ENCODE results near the gene RBM33.

RBM33 gene

DNA sequence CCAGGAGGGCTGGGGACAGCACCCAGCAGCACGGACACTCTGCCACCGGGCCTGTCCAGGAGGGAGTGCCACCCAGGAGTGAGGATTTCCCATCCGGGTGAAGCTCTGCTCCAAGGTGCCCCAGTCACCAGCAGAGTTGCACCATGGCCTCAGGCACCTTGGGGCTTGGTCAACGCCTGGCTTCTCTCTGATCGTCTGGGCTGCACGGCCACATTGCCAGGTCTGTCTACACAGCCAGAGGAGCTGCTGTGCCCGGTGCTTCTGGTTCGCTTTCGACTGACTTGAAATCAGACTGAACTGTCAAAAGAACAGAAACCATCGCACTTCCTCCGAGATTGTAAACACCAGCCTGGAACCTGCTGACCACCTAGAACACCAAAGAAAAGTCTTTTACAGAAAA, 155.8 kb downstream of the RBM33 start:
- H3K9me3 ChIP-seq (ENCODE audit: low read length) = peaks cover 4% of the 10 kb centered on the region
- H3K36me3 ChIP-seq (ENCODE audit: insufficient read depth, low read length) = no peaks in the 10 kb centered on the region
- peaks cover 2% of the 10 kb centered on the region for H3K4me1 ChIP-seq (ENCODE audit: insufficient read depth, low read length)
- H2AFZ ChIP-seq (ENCODE audit: low read depth, low read length) = no peak overlapping the region
- peaks cover 58% of the 10 kb centered on the region for H3K27me3 ChIP-seq (ENCODE audit: insufficient read depth, low read length)
- no peak overlapping the region for H3K4me3 ChIP-seq (ENCODE audit: low read length)

- Histone ChIP-seq H3K4me3 (ENCODE audit: low read length) (no peak overlapping the region), H3K27me3 (ENCODE audit: insufficient read depth, low read length) (peaks cover 56% of the 10 kb centered on the region)
Observed at GRCh38 chr7:155800741-155801267, 156.3 kb downstream of the RBM33 start.

DNA sequence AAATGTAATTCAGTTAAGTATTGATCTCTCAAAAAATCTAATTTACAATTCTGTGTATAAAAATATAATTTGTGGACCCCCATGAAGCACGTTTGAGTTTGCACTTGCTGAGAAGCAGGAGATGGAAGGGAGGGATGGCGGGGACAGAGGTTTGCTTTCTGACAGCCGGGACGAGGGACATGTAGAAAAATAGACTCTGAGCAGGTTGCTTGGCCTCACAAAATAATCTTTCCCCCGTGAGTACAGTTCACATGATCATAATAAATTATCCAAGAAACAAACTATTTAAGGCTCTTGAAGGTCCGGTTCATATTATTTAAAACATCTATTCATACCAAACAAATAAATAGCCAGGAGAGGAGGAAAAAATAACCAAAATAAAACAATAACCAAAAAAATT, 157.8 kb downstream of the RBM33 start:
- H3K27me3 ChIP-seq (ENCODE audit: insufficient read depth, low read length) = peaks cover 66% of the 10 kb centered on the region

More at GRCh38 chr7:155800741-155801267, 156.3 kb downstream of the RBM33 start:
- Histone ChIP-seq H2AFZ (ENCODE audit: low read depth, low read length) (no peak overlapping the region), H3K36me3 (ENCODE audit: insufficient read depth, low read length) (no peaks in the 10 kb centered on the region), H3K9me3 (ENCODE audit: low read length) (peaks cover 4% of the 10 kb centered on the region), H3K4me1 (ENCODE audit: insufficient read depth, low read length) (peaks cover 7% of the 10 kb centered on the region)

DNA sequence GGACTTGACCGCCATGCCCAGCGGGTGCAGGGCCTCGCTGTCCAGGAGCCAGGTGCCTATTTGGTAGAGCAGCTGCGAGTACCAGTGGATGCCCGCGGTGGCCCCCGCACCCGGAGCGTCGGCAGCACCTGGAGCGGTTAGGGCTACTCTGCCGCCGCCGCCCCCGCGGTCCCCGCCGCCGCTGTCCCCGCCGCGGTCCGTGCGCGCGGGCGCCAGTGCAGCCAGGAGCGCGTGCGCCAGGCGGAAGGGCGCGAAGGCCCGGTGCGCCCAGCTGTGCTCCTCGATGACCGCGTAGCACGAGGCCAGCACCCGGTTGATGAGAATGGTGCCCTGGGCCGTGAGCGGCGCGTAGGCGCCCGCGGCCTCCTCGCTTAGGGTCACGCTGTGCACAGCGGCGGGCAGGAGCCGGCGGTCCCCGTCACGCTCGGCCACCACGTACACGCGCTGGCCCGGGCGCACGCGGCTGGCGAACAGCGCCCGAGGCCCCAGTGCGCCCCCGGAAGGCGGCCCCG, 158.5 kb downstream of the RBM33 start:
- H3K4me1 ChIP-seq (ENCODE audit: insufficient read depth, low read length) = peaks cover 19% of the 10 kb centered on the region
- H3K4me3 ChIP-seq (ENCODE audit: low read length) = peak overlapping the region; percentile 46
- peak overlapping the region; percentile 86 for H2AFZ ChIP-seq (ENCODE audit: low read depth, low read length)
- H3K9me3 ChIP-seq (ENCODE audit: low read length) = peaks cover 4% of the 10 kb centered on the region
- peaks cover 60% of the 10 kb centered on the region for H3K27me3 ChIP-seq (ENCODE audit: insufficient read depth, low read length)
- H3K36me3 ChIP-seq (ENCODE audit: insufficient read depth, low read length) = no peaks in the 10 kb centered on the region

More for the DNA sequence above, 157.8 kb downstream of the RBM33 start:
- Histone ChIP-seq H3K36me3 (ENCODE audit: insufficient read depth, low read length) (no peaks in the 10 kb centered on the region), H3K9me3 (ENCODE audit: low read length) (peaks cover 4% of the 10 kb centered on the region), H2AFZ (ENCODE audit: low read depth, low read length) (no peak overlapping the region), H3K4me1 (ENCODE audit: insufficient read depth, low read length) (peaks cover 13% of the 10 kb centered on the region), H3K4me3 (ENCODE audit: low read length) (no peak overlapping the region)

- peaks cover 4% of the 10 kb centered on the region for H3K9me3 ChIP-seq (ENCODE audit: low read length)
- H2AFZ ChIP-seq (ENCODE audit: low read depth, low read length) = peak overlapping the region; percentile 86
- no peaks in the 10 kb centered on the region for H3K36me3 ChIP-seq (ENCODE audit: insufficient read depth, low read length)
- peaks cover 25% of the 10 kb centered on the region for H3K4me1 ChIP-seq (ENCODE audit: insufficient read depth, low read length)
- H3K4me3 ChIP-seq (ENCODE audit: low read length) = peak overlapping the region; percentile 46
- peaks cover 55% of the 10 kb centered on the region for H3K27me3 ChIP-seq (ENCODE audit: insufficient read depth, low read length)
Observed at GRCh38 chr7:155803418-155804376, 159.2 kb downstream of the RBM33 start.

DNA sequence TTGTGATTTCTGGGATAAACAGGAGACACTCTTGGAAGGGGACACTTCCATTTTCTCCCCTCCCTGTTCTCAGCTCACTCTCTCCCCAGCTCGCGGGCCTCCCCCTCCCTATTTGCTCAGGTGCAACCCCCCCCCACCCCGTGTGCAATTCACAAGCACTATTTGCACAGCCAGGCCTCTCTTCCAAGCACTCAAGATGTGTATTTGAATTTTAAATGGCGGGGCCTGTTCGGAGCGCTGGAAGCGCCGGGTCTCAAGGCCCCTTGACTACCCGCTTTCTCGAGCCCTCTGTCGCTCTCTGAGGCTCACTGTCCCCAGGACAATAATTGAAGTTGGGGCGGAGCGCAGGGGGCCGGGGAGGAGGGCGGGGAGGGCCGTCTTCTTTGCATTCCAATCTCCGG, 160.0 kb downstream of the RBM33 start:
- Histone ChIP-seq H3K4me3 (ENCODE audit: low read length) (peak overlapping the region; percentile 46), H3K4me1 (ENCODE audit: insufficient read depth, low read length) (peaks cover 32% of the 10 kb centered on the region), H3K9me3 (ENCODE audit: low read length) (peaks cover 4% of the 10 kb centered on the region), H2AFZ (ENCODE audit: low read depth, low read length) (peak overlapping the region; percentile 86), H3K36me3 (ENCODE audit: insufficient read depth, low read length) (no peaks in the 10 kb centered on the region), H3K27me3 (ENCODE audit: insufficient read depth, low read length) (peaks cover 54% of the 10 kb centered on the region)

DNA sequence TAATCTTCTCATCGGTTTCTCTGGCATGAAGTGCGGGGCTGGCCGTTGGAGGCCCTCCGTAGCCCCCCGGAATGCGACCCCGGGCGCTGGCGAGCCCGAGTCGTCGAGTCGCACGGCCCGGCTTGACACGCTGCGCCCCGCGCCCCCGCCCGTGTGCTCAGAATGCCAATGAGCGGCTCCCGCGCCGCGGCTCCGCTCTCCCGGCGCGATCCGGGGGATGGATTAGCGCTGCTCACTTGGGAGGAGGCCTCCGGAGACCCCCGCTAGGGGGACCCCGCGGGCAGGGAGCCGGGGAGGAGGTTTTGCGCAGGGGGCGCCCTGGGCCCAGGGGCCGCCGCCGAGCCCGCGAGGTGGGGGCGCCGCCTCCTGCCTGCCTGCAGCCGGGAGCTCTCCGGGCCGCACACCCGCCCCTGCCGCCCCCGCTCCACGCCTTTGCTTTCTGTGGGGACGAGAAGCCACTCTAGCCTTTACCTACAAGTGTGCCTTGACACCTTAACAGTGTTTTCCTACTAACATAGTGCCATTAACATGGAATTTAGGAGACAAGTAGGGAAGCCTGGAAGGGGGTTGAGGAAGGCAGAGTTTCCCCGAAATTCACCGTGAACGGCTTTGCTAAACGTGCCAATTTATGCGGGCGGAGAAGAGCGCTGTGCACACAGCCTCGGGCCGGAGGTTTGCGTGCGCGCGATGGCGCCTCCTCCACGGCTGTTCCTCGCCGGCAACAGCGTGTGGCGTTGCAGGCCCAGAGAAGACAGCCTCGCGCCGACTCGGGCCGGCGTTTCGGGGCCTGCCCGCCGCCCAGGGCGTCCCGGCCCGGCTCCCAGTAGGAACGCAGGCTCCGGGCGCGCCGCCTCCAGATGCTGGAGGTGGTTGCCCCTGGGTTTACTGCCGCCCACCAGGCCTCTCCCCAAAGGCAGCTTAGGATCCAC, 160.7 kb downstream of the RBM33 start:
- peaks cover 37% of the 10 kb centered on the region for H3K4me1 ChIP-seq (ENCODE audit: insufficient read depth, low read length)
- no peaks in the 10 kb centered on the region for H3K36me3 ChIP-seq (ENCODE audit: insufficient read depth, low read length)
- H3K9me3 ChIP-seq (ENCODE audit: low read length) = peaks cover 4% of the 10 kb centered on the region
- H2AFZ ChIP-seq (ENCODE audit: low read depth, low read length) = peak overlapping the region; percentile 86
- peaks cover 52% of the 10 kb centered on the region for H3K27me3 ChIP-seq (ENCODE audit: insufficient read depth, low read length)
- peak overlapping the region; percentile 46 for H3K4me3 ChIP-seq (ENCODE audit: low read length)

DNA sequence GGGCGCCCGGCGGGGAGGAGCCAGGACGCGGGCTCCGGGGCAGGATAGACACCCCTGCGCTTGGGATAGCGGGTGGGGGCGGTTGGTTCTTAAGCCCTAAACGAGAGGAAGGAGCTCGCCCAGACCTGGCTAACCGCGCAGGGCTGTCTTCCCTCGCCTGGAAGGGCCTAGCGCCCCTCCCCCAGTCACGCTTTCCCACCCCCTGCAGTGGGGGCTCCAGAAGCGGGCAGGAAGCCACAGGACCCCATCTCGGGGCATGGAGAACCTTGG, 161.3 kb downstream of the RBM33 start:
- Histone ChIP-seq H2AFZ (ENCODE audit: low read depth, low read length) (peak overlapping the region; percentile 86), H3K36me3 (ENCODE audit: insufficient read depth, low read length) (no peaks in the 10 kb centered on the region), H3K27me3 (ENCODE audit: insufficient read depth, low read length) (peaks cover 52% of the 10 kb centered on the region), H3K9me3 (ENCODE audit: low read length) (peaks cover 4% of the 10 kb centered on the region), H3K4me1 (ENCODE audit: insufficient read depth, low read length) (peaks cover 42% of the 10 kb centered on the region), H3K4me3 (ENCODE audit: low read length) (peak overlapping the region; percentile 42)

DNA sequence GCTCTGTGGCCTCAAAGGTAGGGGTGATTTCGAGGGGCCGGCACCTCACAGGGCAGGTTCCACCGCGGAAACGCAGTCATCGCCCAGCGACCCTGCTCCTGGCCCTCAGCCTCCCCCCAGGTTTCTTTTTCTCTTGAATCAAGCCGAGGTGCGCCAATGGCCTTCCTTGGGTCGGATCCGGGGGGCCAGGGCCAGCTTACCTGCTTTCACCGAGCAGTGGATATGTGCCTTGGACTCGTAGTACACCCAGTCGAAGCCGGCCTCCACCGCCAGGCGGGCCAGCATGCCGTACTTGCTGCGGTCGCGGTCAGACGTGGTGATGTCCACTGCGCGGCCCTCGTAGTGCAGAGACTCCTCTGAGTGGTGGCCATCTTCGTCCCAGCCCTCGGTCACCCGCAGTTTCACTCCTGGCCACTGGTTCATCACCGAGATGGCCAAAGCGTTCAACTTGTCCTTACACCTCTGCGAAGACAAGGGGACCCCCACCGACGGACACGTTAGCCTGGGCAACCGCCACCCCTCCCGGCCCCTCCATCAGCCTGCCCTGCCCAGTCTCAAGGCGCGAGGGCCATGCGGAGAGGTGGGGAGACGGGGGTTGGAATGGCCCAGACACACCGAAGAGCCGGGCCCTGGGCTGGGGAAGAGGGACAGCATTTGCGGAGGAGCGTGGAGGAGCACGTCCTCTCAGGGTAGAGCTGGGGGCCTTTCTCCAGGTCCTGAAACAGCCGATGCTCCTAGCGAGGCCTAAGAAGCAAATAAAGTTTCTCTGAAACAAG, 161.8 kb downstream of the RBM33 start:
- Histone ChIP-seq H3K4me1 (ENCODE audit: insufficient read depth, low read length) (peaks cover 42% of the 10 kb centered on the region), H3K4me3 (ENCODE audit: low read length) (peak overlapping the region; percentile 42), H2AFZ (ENCODE audit: low read depth, low read length) (peak overlapping the region; percentile 86), H3K9me3 (ENCODE audit: low read length) (no peaks in the 10 kb centered on the region), H3K27me3 (ENCODE audit: insufficient read depth, low read length) (peaks cover 52% of the 10 kb centered on the region), H3K36me3 (ENCODE audit: insufficient read depth, low read length) (no peaks in the 10 kb centered on the region)

DNA sequence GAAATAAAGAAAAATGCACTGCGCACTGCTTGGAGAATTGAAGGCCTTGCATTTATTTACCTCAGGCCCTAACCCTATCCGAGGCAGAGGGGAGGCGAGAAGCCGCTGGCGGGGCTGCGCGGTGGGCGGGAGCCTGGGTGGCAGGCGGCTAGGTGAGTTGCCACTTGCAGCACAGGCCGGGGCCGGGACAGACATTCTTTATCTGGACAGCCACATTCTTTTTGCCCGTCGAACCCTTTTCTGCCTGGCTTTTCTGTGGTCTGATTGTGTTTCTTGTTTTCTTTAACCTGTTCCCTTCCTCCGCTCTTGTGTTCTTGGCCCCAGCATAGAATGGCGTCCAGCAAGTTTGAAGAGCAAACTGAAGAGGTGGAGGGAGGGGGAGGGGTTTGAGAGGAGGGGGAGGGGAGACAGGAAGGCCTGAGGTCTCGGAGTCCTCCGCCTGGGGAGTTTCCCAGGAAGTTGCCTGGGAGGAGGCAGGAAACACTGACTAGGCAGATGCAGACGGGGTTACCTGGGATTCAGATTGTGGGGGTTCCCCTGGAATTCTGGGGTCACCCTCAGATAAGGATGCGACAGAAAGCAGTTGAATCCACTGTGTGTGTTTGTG, 162.7 kb downstream of the RBM33 start:
- H3K9me3 ChIP-seq (ENCODE audit: low read length) = no peaks in the 10 kb centered on the region
- no peak overlapping the region for H2AFZ ChIP-seq (ENCODE audit: low read depth, low read length)
- no peak overlapping the region for H3K4me3 ChIP-seq (ENCODE audit: low read length)
- H3K4me1 ChIP-seq (ENCODE audit: insufficient read depth, low read length) = peaks cover 43% of the 10 kb centered on the region
- H3K27me3 ChIP-seq (ENCODE audit: insufficient read depth, low read length) = peaks cover 56% of the 10 kb centered on the region
- no peaks in the 10 kb centered on the region for H3K36me3 ChIP-seq (ENCODE audit: insufficient read depth, low read length)

- Histone ChIP-seq H3K4me3 (ENCODE audit: low read length) (peak overlapping the region; percentile 45), H3K27me3 (ENCODE audit: insufficient read depth, low read length) (peaks cover 59% of the 10 kb centered on the region), H2AFZ (ENCODE audit: low read depth, low read length) (peak overlapping the region; percentile 48), H3K36me3 (ENCODE audit: insufficient read depth, low read length) (no peaks in the 10 kb centered on the region), H3K9me3 (ENCODE audit: low read length) (no peaks in the 10 kb centered on the region), H3K4me1 (ENCODE audit: insufficient read depth, low read length) (peaks cover 49% of the 10 kb centered on the region)
Observed at GRCh38 chr7:155807789-155808548, 163.5 kb downstream of the RBM33 start.
